HCT116 (cell line): ENCODE measurements around the gene MNT. TPM values are rescaled to one million over a fixed set of nuclear protein-coding genes. Genes with fewer than 3 reads are reported as not detected.

Source experiments
- ATAC-seq: fragments of 200-7000 bp; cut with Tn5 transposase; 2 replicates; pipeline ENCODE4 v1.9.1; 2020; ENCODE audit warnings: mild to moderate bottlenecking, moderate library complexity
- BruUV-seq: library from RNA; stranded (reverse); fragments of 400-500 nt; replicated peaks from 2 replicates; lab custom pipeline; 2021; lab: Mats Ljungman, UMichigan
- CTCF ChIA-PET: fragments of 300-600 bp; sonication (Branson Sonifier 250); formaldehyde crosslinking; loops from one replicate; lab custom pipeline; 2021; ENCODE audit warnings: antibody characterized with exemption; lab: Charles Lee
- POLR2A ChIA-PET: fragments of 300-600, 350-600 bp; sonication (Branson Sonifier 250); formaldehyde crosslinking; loops from one replicate; lab custom pipeline; 2021; ENCODE audit warnings: antibody characterized with exemption; lab: Charles Lee
- RAD21 ChIA-PET, 2 experiments: fragments of 300-600 bp; sonication (Branson Sonifier 250); formaldehyde crosslinking; loops; one replicate each; lab custom pipeline; 2023; ENCODE audit warnings: low total read pairs in 2 of 2; ENCODE audit not compliant: uncharacterized antibody in 2 of 2, unreplicated experiment in 2 of 2, low non-redundant PET in 1 of 2; lab: Charles Lee
- DNase-seq: peaks from one replicate; pipeline ENCODE4 v3.0.0-alpha.2; 2010; ENCODE audit warnings: low read depth, low spot score
- H2AFZ ChIP-seq: fragments of 200-600 bp; shearing (Covaris generic), sonication (generic); 2 replicates; pipeline ENCODE4 v1.6.1; 2017; ENCODE audit warnings: low read depth, mixed run types, mixed read lengths, antibody characterized with exemption, low read length; ENCODE audit not compliant: poor library complexity, severe bottlenecking
- H3K27ac ChIP-seq: 2 replicates; pipeline ENCODE4 v1.5.1; 2012; ENCODE audit warnings: low read depth, low read length
- H3K27me3 ChIP-seq: fragments of 200-600 bp; sonication (generic); 2 replicates; pipeline ENCODE4 v1.6.1; 2016; ENCODE audit warnings: mixed run types, low read length, mixed read lengths; ENCODE audit not compliant: insufficient read depth
- H3K36me3 ChIP-seq, 2 experiments: fragments of 200-500 bp in 1 of 2; fragments of 200-600 bp in 1 of 2; sonication (Bioruptor generic) in 1 of 2; sonication (generic) in 1 of 2; 2 replicates each; pipeline versions ENCODE4 v1.5.1 to v1.6.1; 2014 to 2016; ENCODE audit warnings: low read length in 2 of 2, inconsistent platforms in 1 of 2, mixed read lengths in 1 of 2, mixed run types in 1 of 2; ENCODE audit not compliant: insufficient read depth in 2 of 2, control insufficient read depth in 1 of 2
- H3K4me1 ChIP-seq, 2 experiments: fragments of 200-600 bp in 1 of 2; sonication (generic) in 1 of 2; 2 replicates each; pipeline versions ENCODE4 v1.5.1 to v1.6.1; 2012 to 2017; ENCODE audit warnings: low read length in 2 of 2, inconsistent platforms in 1 of 2, mild to moderate bottlenecking in 1 of 2, mixed read lengths in 1 of 2, mixed run types in 1 of 2, moderate library complexity in 1 of 2; ENCODE audit not compliant: insufficient read depth in 2 of 2, control insufficient read depth in 1 of 2
- H3K4me2 ChIP-seq: fragments of 200-600 bp; sonication (generic); 2 replicates; pipeline ENCODE4 v1.6.1; 2017; ENCODE audit warnings: mixed run types, low read length, mixed read lengths
- H3K4me3 ChIP-seq, 2 experiments: fragments of 200-600 bp in 1 of 2; sonication (generic) in 1 of 2; replicated peaks in 1 of 2; 2 replicates each; pipeline ENCODE4 v1.5.1; 2011 to 2016; ENCODE audit warnings: low read length in 2 of 2, control low read depth in 1 of 2, low read depth in 1 of 2, mild to moderate bottlenecking in 1 of 2, mixed read lengths in 1 of 2, mixed run types in 1 of 2
- H3K79me2 ChIP-seq: fragments of 200-600 bp; sonication (generic); 2 replicates; pipeline ENCODE4 v1.6.1; 2017; ENCODE audit warnings: mild to moderate bottlenecking, mixed run types, low read length, moderate library complexity, mixed read lengths; ENCODE audit not compliant: insufficient read depth
- H3K9ac ChIP-seq: fragments of 200-600 bp; sonication (generic); 2 replicates; pipeline ENCODE4 v1.6.1; 2016; ENCODE audit warnings: low read length, mixed read lengths
- H3K9me2 ChIP-seq: fragments of 200-600 bp; sonication (generic), shearing (Covaris generic); 2 replicates; pipeline ENCODE4 v1.6.1; 2017; ENCODE audit warnings: mixed run types, mild to moderate bottlenecking, moderate library complexity; ENCODE audit not compliant: insufficient read depth
- H3K9me3 ChIP-seq, 2 experiments: fragments of 200-500 bp in 1 of 2; fragments of 200-600 bp in 1 of 2; sonication (Bioruptor generic) in 1 of 2; sonication (generic) in 1 of 2; 2 replicates each; pipeline ENCODE4 v1.6.1; 2014 to 2017; ENCODE audit warnings: low read length in 2 of 2, mixed read lengths in 2 of 2, inconsistent platforms in 1 of 2, low read depth in 1 of 2, mild to moderate bottlenecking in 1 of 2, mixed run types in 1 of 2, moderate library complexity in 1 of 2; ENCODE audit not compliant: control insufficient read depth in 1 of 2, insufficient read depth in 1 of 2
- H4K20me1 ChIP-seq: fragments of 200-600 bp; sonication (generic), shearing (Covaris generic); 2 replicates; pipeline ENCODE4 v1.6.1; 2017; ENCODE audit warnings: mixed run types, mild to moderate bottlenecking, moderate library complexity; ENCODE audit not compliant: insufficient read depth
- ATF3 ChIP-seq: IDR thresholded peaks from 2 replicates; pipeline ENCODE4 v1.6.1; 2012
- CEBPB ChIP-seq: IDR thresholded peaks from 2 replicates; pipeline ENCODE4 v1.6.1; 2012; ENCODE audit warnings: low read depth
- CTCF ChIP-seq, 3 experiments: fragments of 200-600 bp in 1 of 3; sonication (generic) in 1 of 3; IDR thresholded peaks in 2 of 3; conservative IDR thresholded peaks in 1 of 3; 2 replicates each; pipeline ENCODE4 v1.5.1; 2012 to 2017; ENCODE audit warnings: low read depth in 2 of 3, low read length in 2 of 3, antibody characterized with exemption in 1 of 3, borderline replicate concordance in 1 of 3, control low read depth in 1 of 3, mild to moderate bottlenecking in 1 of 3, mixed read lengths in 1 of 3, mixed run types in 1 of 3, moderate library complexity in 1 of 3; ENCODE audit not compliant: insufficient read depth in 1 of 3
- EGR1 ChIP-seq: IDR thresholded peaks from 2 replicates; pipeline ENCODE4 v1.6.1; 2012; ENCODE audit warnings: low read depth
- ELF1 ChIP-seq: IDR thresholded peaks from 2 replicates; pipeline ENCODE4 v1.6.1; 2012; ENCODE audit warnings: low read depth, borderline replicate concordance
- EZH2 ChIP-seq: fragments of 200-600 bp; sonication (generic); IDR thresholded peaks from 2 replicates; pipeline ENCODE4 v1.6.1; 2017; ENCODE audit warnings: antibody characterized with exemption, mixed run types
- EZH2phosphoT487 ChIP-seq: fragments of 200-600 bp; IDR thresholded peaks from 2 replicates; pipeline ENCODE4 v1.6.1; 2018; ENCODE audit warnings: antibody characterized with exemption, borderline replicate concordance
- FOSL1 ChIP-seq: IDR thresholded peaks from 2 replicates; pipeline ENCODE4 v1.6.1; 2012; ENCODE audit warnings: low read depth
- MAX ChIP-seq: IDR thresholded peaks from 2 replicates; pipeline ENCODE4 v1.6.1; 2012
- REST ChIP-seq: IDR thresholded peaks from 2 replicates; pipeline ENCODE4 v1.6.1; 2012; ENCODE audit warnings: low read depth
- SP1 ChIP-seq: IDR thresholded peaks from 2 replicates; pipeline ENCODE4 v1.6.1; 2012; ENCODE audit warnings: low read depth
- TCF7L2 ChIP-seq: IDR thresholded peaks from 2 replicates; pipeline ENCODE4 v1.7.0; 2011; ENCODE audit warnings: borderline replicate concordance, inconsistent platforms; ENCODE audit not compliant: insufficient read depth, insufficient read length; ENCODE audit errors: extremely low read depth
- YY1 ChIP-seq: IDR thresholded peaks from 2 replicates; pipeline ENCODE4 v1.6.1; 2011; ENCODE audit warnings: low read length, low read depth, moderate library complexity, mild to moderate bottlenecking; ENCODE audit not compliant: insufficient replicate concordance; ENCODE audit errors: extremely low read depth
- ZBTB33 ChIP-seq: IDR thresholded peaks from 2 replicates; pipeline ENCODE4 v1.6.1; 2011; ENCODE audit warnings: mild to moderate bottlenecking, low read length, moderate library complexity; ENCODE audit not compliant: insufficient replicate concordance; ENCODE audit errors: extremely low read depth
- ZFX ChIP-seq: fragments of 450-650 bp; IDR thresholded peaks from 2 replicates; pipeline ENCODE4 v1.6.1; 2017
- intact Hi-C: fragments of 100-400 bp; cut with micrococcal nuclease; formaldehyde crosslinking; loops from 2 replicates; pipeline ENCODE4 v1.10.0; 2022
- total RNA-seq: library from RNA; stranded (reverse); gene quantifications from one replicate; pipeline ENCODE4 v1.2.1, GENCODE V29; 2021; ENCODE audit not compliant: unreplicated experiment

The MNT gene
- total RNA-seq, 1 experiment from 2014 or later, result 37.0 TPM

- no peak for TF ChIP-seq EZH2phosphoT487
- no peak for TF ChIP-seq REST
- no peak for TF ChIP-seq CEBPB
- no peak for TF ChIP-seq EZH2
Observed at GRCh38 chr17:2427910-2428309, 27.1 kb upstream of the MNT start (continued).

- H2AFZ ChIP-seq, result no peak overlapping the region
- intact Hi-C loops, result loop anchor here (10.0 kb wide), 1 partner anchor 248 kb away; no protein-coding TSS in a partner anchor
- no peak overlapping the region for H3K4me2 ChIP-seq
- H3K4me1 ChIP-seq, result no peaks in the 10 kb centered on the region
- H3K27me3 ChIP-seq, result no peaks in the 10 kb centered on the region
- DNase-seq (no peak), ATAC-seq (no peak)
- BruUV-seq, result no TSS peak
- no peak overlapping the region for H3K27ac ChIP-seq
- no peaks in the 10 kb centered on the region for H3K9me2 ChIP-seq
- H3K79me2 ChIP-seq, result peaks cover 6% of the 10 kb centered on the region
- no peak overlapping the region for H3K9ac ChIP-seq
- CTCF ChIA-PET, result interaction anchor here (1.0 kb wide), 1 partner anchor 11 kb away, joined by 4 read pairs; no protein-coding TSS in a partner anchor
- H4K20me1 ChIP-seq, result no peaks in the 10 kb centered on the region
- POLR2A ChIA-PET, result no interaction called here
- H3K9me3 ChIP-seq, result no peaks in the 10 kb centered on the region
- RAD21 ChIA-PET, result no interaction called here
- H3K4me3 ChIP-seq, result no peak overlapping the region
- no peaks in the 10 kb centered on the region for H3K36me3 ChIP-seq
- no peak for TF ChIP-seq TCF7L2
- TF ChIP-seq YY1, result no peak
- no peak for TF ChIP-seq MAX
- no peak for TF ChIP-seq CTCF (IDR thresholded peaks at IDR 0.05 in 2 of 3, conservative IDR thresholded peaks at IDR 0.05 in 1 of 3; ENCODE audit: borderline replicate concordance in 1 of 3, insufficient read depth in 1 of 3, low read depth in 2 of 3, low read length in 2 of 3)
- no peak for TF ChIP-seq CEBPB
- TF ChIP-seq ATF3, result no peak
- TF ChIP-seq ELF1, result no peak
- TF ChIP-seq SP1, result no peak
- no peak for TF ChIP-seq ZBTB33
- no peak for TF ChIP-seq EZH2phosphoT487
- TF ChIP-seq ZFX, result no peak
- no peak for TF ChIP-seq EGR1
- no peak for TF ChIP-seq FOSL1
Observed at GRCh38 chr17:2427215-2427614, 26.4 kb upstream of the MNT start.
